SK-N-SH (cell line): ENCODE data around the gene HAUS1. TPM values are rescaled to one million over a fixed set of nuclear protein-coding genes. Genes with fewer than 3 reads are reported as not detected.

Source experiments
- CTCF ChIA-PET: fragments of 300-600, 350-600 bp; formaldehyde crosslinking; extraction: SDS; loops from one replicate; lab custom pipeline; 2021; lab: Yijun Ruan, JAX
- POLR2A ChIA-PET: fragments of 350-600 bp; sonication (Branson Sonifier 250); formaldehyde crosslinking; extraction: SDS; loops from one replicate; lab custom pipeline; 2020; ENCODE audit warnings: antibody characterized with exemption, inconsistent platforms; lab: Yijun Ruan, JAX
- DNase-seq: peaks from one replicate; pipeline ENCODE4 v3.0.0; 2012
- H2AFZ ChIP-seq: fragments of 200-600 bp; sonication (generic); 2 replicates; pipeline ENCODE4 v1.8.1; 2016; ENCODE audit warnings: antibody characterized with exemption, mild to moderate bottlenecking, low read depth
- H3F3A ChIP-seq: fragments of 200-600 bp; sonication (generic); replicated peaks from 2 replicates; pipeline ENCODE3; 2016; ENCODE audit warnings: antibody characterized with exemption, mild to moderate bottlenecking; ENCODE audit not compliant: insufficient read depth
- H3K27ac ChIP-seq, 2 experiments: fragments of 200-500 bp in 1 of 2; fragments of 200-600 bp in 1 of 2; sonication (Bioruptor generic) in 1 of 2; sonication (generic), shearing (Covaris generic) in 1 of 2; 2 replicates each; pipeline versions ENCODE4 v1.5.1 to v1.6.1; 2014 to 2016; ENCODE audit warnings: low read depth in 2 of 2, inconsistent platforms in 1 of 2, low read length in 1 of 2, mild to moderate bottlenecking in 1 of 2, mixed read lengths in 1 of 2
- H3K27me3 ChIP-seq: fragments of 200-600 bp; sonication (generic), shearing (Covaris generic); 2 replicates; pipeline ENCODE4 v1.6.1; 2016; ENCODE audit warnings: mixed run types; ENCODE audit not compliant: insufficient read depth
- H3K36me3 ChIP-seq, 2 experiments: fragments of 200-500 bp in 1 of 2; fragments of 200-600 bp in 1 of 2; sonication (Bioruptor generic) in 1 of 2; sonication (generic) in 1 of 2; replicated peaks in 1 of 2; 2 replicates each; pipeline versions ENCODE3 to v1.5.1; 2014 to 2016; ENCODE audit warnings: low read length in 1 of 2, mild to moderate bottlenecking in 1 of 2; ENCODE audit not compliant: insufficient read depth in 2 of 2, control insufficient read depth in 1 of 2
- H3K4me1 ChIP-seq, 2 experiments: fragments of 200-500 bp in 1 of 2; fragments of 200-600 bp in 1 of 2; sonication (Bioruptor generic) in 1 of 2; sonication (generic), shearing (Covaris generic) in 1 of 2; 2 replicates each; pipeline versions ENCODE4 v1.5.1 to v1.6.1; 2014 to 2016; ENCODE audit warnings: low read depth in 1 of 2, low read length in 1 of 2, mixed run types in 1 of 2; ENCODE audit not compliant: insufficient read depth in 2 of 2, control insufficient read depth in 1 of 2
- H3K4me2 ChIP-seq: fragments of 200-600 bp; sonication (generic), shearing (Covaris generic); 2 replicates; pipeline ENCODE4 v1.6.1; 2017; ENCODE audit warnings: mixed run types
- H3K4me3 ChIP-seq, 2 experiments: fragments of 200-500 bp in 1 of 2; fragments of 200-600 bp in 1 of 2; sonication (Bioruptor generic) in 1 of 2; sonication (generic), shearing (Covaris generic) in 1 of 2; 2 replicates each; pipeline versions ENCODE4 v1.5.1 to v1.8.1; 2014 to 2016; ENCODE audit warnings: low read depth in 2 of 2, inconsistent platforms in 1 of 2, low read length in 1 of 2, mild to moderate bottlenecking in 1 of 2, mixed read lengths in 1 of 2, moderate library complexity in 1 of 2
- H3K79me2 ChIP-seq: fragments of 200-600 bp; sonication (generic); 2 replicates; pipeline ENCODE4 v1.8.1; 2017; ENCODE audit warnings: mild to moderate bottlenecking; ENCODE audit not compliant: insufficient read depth
- H3K9ac ChIP-seq: fragments of 200-600 bp; sonication (generic); 2 replicates; pipeline ENCODE4 v1.6.1; 2017; ENCODE audit warnings: mixed run types
- H3K9me2 ChIP-seq: fragments of 200-600 bp; sonication (generic); 2 replicates; pipeline ENCODE4 v1.6.1; 2017; ENCODE audit warnings: mixed run types
- H3K9me3 ChIP-seq: fragments of 200-600 bp; sonication (generic); 2 replicates; pipeline ENCODE4 v1.6.1; 2017; ENCODE audit warnings: mixed run types, mild to moderate bottlenecking, moderate library complexity
- H4K20me1 ChIP-seq: fragments of 200-600 bp; sonication (generic); 2 replicates; pipeline ENCODE4 v1.6.1; 2017; ENCODE audit warnings: mild to moderate bottlenecking, mixed run types; ENCODE audit not compliant: insufficient read depth
- CHD2 ChIP-seq: fragments of 150-350 bp; IDR thresholded peaks from 2 replicates; pipeline ENCODE4 v1.6.1; 2018; ENCODE audit warnings: low read length; ENCODE audit not compliant: partially characterized antibody
- CTCF ChIP-seq: fragments of 200-600 bp; sonication (generic); IDR thresholded peaks from 2 replicates; pipeline ENCODE4 v1.6.1; 2017; ENCODE audit warnings: antibody characterized with exemption, mild to moderate bottlenecking, moderate library complexity
- ELF1 ChIP-seq: IDR thresholded peaks from 2 replicates; pipeline ENCODE4 v1.4.0; 2012
- FOXM1 ChIP-seq: IDR thresholded peaks from 2 replicates; pipeline ENCODE4 v1.4.0; 2012; ENCODE audit warnings: low read depth, mild to moderate bottlenecking
- GABPA ChIP-seq: IDR thresholded peaks from 2 replicates; pipeline ENCODE4 v1.4.0; 2012; ENCODE audit warnings: low read depth, mild to moderate bottlenecking
- JUND ChIP-seq: IDR thresholded peaks from 2 replicates; pipeline ENCODE4 v1.4.0; 2012
- MXI1 ChIP-seq: IDR thresholded peaks from 2 replicates; pipeline ENCODE4 v1.6.1; 2012; ENCODE audit warnings: mild to moderate bottlenecking, low read depth, low read length, improper control_type of control experiment
- NFIC ChIP-seq: IDR thresholded peaks from 2 replicates; pipeline ENCODE4 v1.4.0; 2012; ENCODE audit warnings: borderline replicate concordance
- NRF1 ChIP-seq: IDR thresholded peaks from 2 replicates; pipeline ENCODE4 v1.6.1; 2012; ENCODE audit warnings: low read depth, mild to moderate bottlenecking, low read length
- POLR2AphosphoS5 ChIP-seq: IDR thresholded peaks from 2 replicates; pipeline ENCODE4 v1.6.1; 2012; ENCODE audit warnings: low read depth, low read length
- RAD21 ChIP-seq: IDR thresholded peaks from 2 replicates; pipeline ENCODE4 v1.6.1; 2012; ENCODE audit warnings: mild to moderate bottlenecking, low read length
- REST ChIP-seq: IDR thresholded peaks from 2 replicates; pipeline ENCODE4 v1.6.1; 2012; ENCODE audit warnings: mild to moderate bottlenecking, low read depth, low read length, moderate library complexity
- RFX5 ChIP-seq: IDR thresholded peaks from 2 replicates; pipeline ENCODE4 v1.6.1; 2012; ENCODE audit warnings: mild to moderate bottlenecking, improper control_type of control experiment, low read length
- RXRA ChIP-seq: IDR thresholded peaks from 2 replicates; pipeline ENCODE4 v1.4.0; 2012; ENCODE audit warnings: low read depth, mild to moderate bottlenecking, borderline replicate concordance
- SMC3 ChIP-seq: IDR thresholded peaks from 2 replicates; pipeline ENCODE4 v1.6.1; 2012; ENCODE audit warnings: low read depth, low read length, improper control_type of control experiment
- TEAD4 ChIP-seq: IDR thresholded peaks from 2 replicates; pipeline ENCODE4 v1.4.0; 2012; ENCODE audit warnings: mild to moderate bottlenecking, borderline replicate concordance; ENCODE audit not compliant: insufficient read depth
- USF1 ChIP-seq: IDR thresholded peaks from 2 replicates; pipeline ENCODE4 v1.4.0; 2012; ENCODE audit warnings: low read depth, borderline replicate concordance
- USF2 ChIP-seq: fragments of 150-350 bp; IDR thresholded peaks from 2 replicates; pipeline ENCODE4 v1.6.1; 2017; ENCODE audit warnings: antibody characterized with exemption, low read length, low read depth, borderline replicate concordance
- ZBTB33 ChIP-seq: IDR thresholded peaks from 2 replicates; pipeline ENCODE4 v1.4.0; 2012; ENCODE audit warnings: low read depth, borderline replicate concordance
- WGBS: methylation state at CpG from one replicate; pipeline ENCODE4 v1.1.6; 2017; ENCODE audit warnings: low lambda C conversion rate; 5-methylcytosine and 5-hydroxymethylcytosine counted together
- polyA plus RNA-seq, 3 experiments: library from polyadenylated mRNA; depleted of rRNA; stranded (reverse); fragments of >200 nt; gene quantifications; 2 replicates each; pipeline ENCODE4 v1.2.3, GENCODE V29; 2012

HAUS1 gene
- polyA plus RNA-seq, 1 of the 3 experiments (the other 2 are of a cell fraction): 55.2 TPM

GRCh38 chr18:46067438-46068007 lies 36.7 kb upstream of the HAUS1 start:
- Histone ChIP-seq H4K20me1 (no peaks in the 10 kb centered on the region), H3K79me2 (peaks cover 17% of the 10 kb centered on the region; the same call in 1 of the 2 replicates), H3K4me2 (no peak overlapping the region), H3K36me3 (no peaks in the 10 kb centered on the region), H3K4me1 (peaks cover 0 to 8% of the 10 kb centered on the region in 2 experiments; a peak in 1 of 4 replicates), H2AFZ (no peak overlapping the region), H3K27ac (no peak overlapping the region), H3K4me3 (no peak overlapping the region), H3K27me3 (no peaks in the 10 kb centered on the region), H3K9me3 (no peaks in the 10 kb centered on the region), H3K9me2 (no peaks in the 10 kb centered on the region), H3F3A (no peaks in the 10 kb centered on the region), H3K9ac (no peak overlapping the region)
- DNase-seq: no peak
- 92% methylated on average over 5 of the region's 5 CpGs for WGBS
- POLR2A ChIA-PET: interaction anchor here (0.6 kb wide), 1 partner anchor 15 kb away, joined by 3 read pairs; no protein-coding TSS in a partner anchor
- TF ChIP-seq REST: no peak
- TF ChIP-seq NFIC: no peak
- TF ChIP-seq FOXM1: no peak
- no peak for TF ChIP-seq ZBTB33
- TF ChIP-seq NRF1: no peak
- no peak for TF ChIP-seq JUND
- no peak for TF ChIP-seq ELF1
- TF ChIP-seq USF2: no peak
- TF ChIP-seq SMC3: no peak
- TF ChIP-seq RFX5: no peak
- TF ChIP-seq POLR2AphosphoS5: no peak
- TF ChIP-seq CHD2: no peak
- TF ChIP-seq CTCF: no peak
- no peak for TF ChIP-seq RXRA
- TF ChIP-seq GABPA: no peak
- TF ChIP-seq USF1: no peak
- TF ChIP-seq RAD21: no peak
- no peak for TF ChIP-seq TEAD4
- no peak for TF ChIP-seq MXI1
- CTCF ChIA-PET: interaction anchor here (0.7 to 1.3 kb wide), 2 partner anchors 50 to 344 kb away, joined by 3 read pairs; no protein-coding TSS in a partner anchor
